HepG2 (cell line): Measurements from ENCODE around the gene RAB1B. TPM values are rescaled to one million over a fixed set of nuclear protein-coding genes. Genes with fewer than 3 reads are reported as not detected.

Experiments
- BORCS8-MEF2B ChIP-seq: sonication (generic); formaldehyde crosslinking; IDR thresholded peaks from 2 replicates; pipeline ENCODE4 v1.8.0; 2022; ENCODE audit warnings: mild to moderate bottlenecking, missing genetic modification reagents
- FOXA1 ChIP-seq, 2 experiments: fragments of 450-650 bp in 1 of 2; sonication (generic) in 1 of 2; formaldehyde crosslinking in 1 of 2; IDR thresholded peaks; 2 replicates each; pipeline versions ENCODE4 v1.4.0 to v1.6.1; 2016 to 2020; ENCODE audit warnings: missing genetic modification reagents in 1 of 2
- HDAC1 ChIP-seq: sonication (generic); formaldehyde crosslinking; IDR thresholded peaks from 2 replicates; pipeline ENCODE4 v1.5.1; 2020; ENCODE audit warnings: mild to moderate bottlenecking, missing genetic modification reagents
- HES4 ChIP-seq: sonication (generic); formaldehyde crosslinking; IDR thresholded peaks from 2 replicates; pipeline ENCODE4 v1.9.0; 2021; ENCODE audit warnings: mild to moderate bottlenecking, missing genetic modification reagents, borderline replicate concordance
- NCOA2 ChIP-seq: sonication (generic); formaldehyde crosslinking; IDR thresholded peaks from 2 replicates; pipeline ENCODE4 v1.8.0; 2022; ENCODE audit warnings: inconsistent platforms
- POLR2AphosphoS5 ChIP-seq: IDR thresholded peaks from 2 replicates; pipeline ENCODE4 v1.6.1; 2012; ENCODE audit warnings: low read depth, low read length
- RBM22 ChIP-seq: fragments of 200-400 bp; formaldehyde crosslinking; optimal IDR thresholded peaks from 2 replicates; pipeline ENCODE3; 2017; ENCODE audit warnings: mild to moderate bottlenecking, low read length, moderate library complexity
- ZNF136 ChIP-seq: sonication (generic); formaldehyde crosslinking; IDR thresholded peaks from 2 replicates; pipeline ENCODE4 v1.8.1; 2022; ENCODE audit warnings: low read depth, mild to moderate bottlenecking, moderate library complexity, missing genetic modification reagents
- polyA plus RNA-seq, 8 experiments: library from polyadenylated mRNA; depleted of rRNA in 3 of 8; stranded (reverse) in 7 of 8; unstranded in 1 of 8; fragments of >200 nt; fragmentation: Illumina TruSeq in 4 of 8; extraction: Trizol in 4 of 8; gene quantifications; 2 replicates each; pipeline versions ENCODE4 v1.2.1 to v1.2.3, GENCODE V29; 2011 to 2016; ENCODE audit warnings: low read depth in 4 of 8, missing spikeins in 1 of 8, mixed read lengths in 1 of 8; ENCODE audit not compliant: insufficient read depth in 1 of 8
- total RNA-seq, 5 experiments: library from RNA; depleted of rRNA; stranded (reverse); fragments of >200 nt; fragmentation: Illumina TruSeq; extraction: Trizol; gene quantifications; 2 replicates each; pipeline ENCODE4 v1.2.3, GENCODE V29; 2016; ENCODE audit warnings: low read depth in 1 of 5
- TF ChIP-seq, protein P1 (sequence below): sonication (generic); formaldehyde crosslinking; IDR thresholded peaks from 2 replicates; pipeline ENCODE4 v1.4.0; 2020; ENCODE audit warnings: missing genetic modification reagents, mild to moderate bottlenecking, borderline replicate concordance
- TF ChIP-seq, protein P2 (sequence below), 2 experiments: sonication (generic) in 1 of 2; formaldehyde crosslinking in 1 of 2; IDR thresholded peaks; 2 replicates each; pipeline versions ENCODE4 v1.4.0 to v1.6.1; 2018 to 2020; ENCODE audit warnings: missing genetic modification reagents in 2 of 2, borderline replicate concordance in 1 of 2, low read depth in 1 of 2, mild to moderate bottlenecking in 1 of 2, missing biosample characterization in 1 of 2
- TF ChIP-seq, protein P3 (sequence below), 2 experiments: sonication (generic) in 1 of 2; formaldehyde crosslinking in 1 of 2; IDR thresholded peaks; 2 replicates each; pipeline versions ENCODE4 v1.4.0 to v1.6.1; 2016 to 2020; ENCODE audit warnings: borderline replicate concordance in 1 of 2, low read depth in 1 of 2, mild to moderate bottlenecking in 1 of 2, missing genetic modification reagents in 1 of 2
- TF ChIP-seq, protein P4 (sequence below): sonication (generic); formaldehyde crosslinking; IDR thresholded peaks from 2 replicates; pipeline ENCODE4 v1.4.0; 2020; ENCODE audit warnings: missing genetic modification reagents, borderline replicate concordance

The RAB1B gene
- total and polyA plus RNA-seq, 2 of the 13 experiments (the other 11 are each of a cell fraction or from before 2014, with no cell fraction given), result 77.9 to 87.9 TPM

DNA sequence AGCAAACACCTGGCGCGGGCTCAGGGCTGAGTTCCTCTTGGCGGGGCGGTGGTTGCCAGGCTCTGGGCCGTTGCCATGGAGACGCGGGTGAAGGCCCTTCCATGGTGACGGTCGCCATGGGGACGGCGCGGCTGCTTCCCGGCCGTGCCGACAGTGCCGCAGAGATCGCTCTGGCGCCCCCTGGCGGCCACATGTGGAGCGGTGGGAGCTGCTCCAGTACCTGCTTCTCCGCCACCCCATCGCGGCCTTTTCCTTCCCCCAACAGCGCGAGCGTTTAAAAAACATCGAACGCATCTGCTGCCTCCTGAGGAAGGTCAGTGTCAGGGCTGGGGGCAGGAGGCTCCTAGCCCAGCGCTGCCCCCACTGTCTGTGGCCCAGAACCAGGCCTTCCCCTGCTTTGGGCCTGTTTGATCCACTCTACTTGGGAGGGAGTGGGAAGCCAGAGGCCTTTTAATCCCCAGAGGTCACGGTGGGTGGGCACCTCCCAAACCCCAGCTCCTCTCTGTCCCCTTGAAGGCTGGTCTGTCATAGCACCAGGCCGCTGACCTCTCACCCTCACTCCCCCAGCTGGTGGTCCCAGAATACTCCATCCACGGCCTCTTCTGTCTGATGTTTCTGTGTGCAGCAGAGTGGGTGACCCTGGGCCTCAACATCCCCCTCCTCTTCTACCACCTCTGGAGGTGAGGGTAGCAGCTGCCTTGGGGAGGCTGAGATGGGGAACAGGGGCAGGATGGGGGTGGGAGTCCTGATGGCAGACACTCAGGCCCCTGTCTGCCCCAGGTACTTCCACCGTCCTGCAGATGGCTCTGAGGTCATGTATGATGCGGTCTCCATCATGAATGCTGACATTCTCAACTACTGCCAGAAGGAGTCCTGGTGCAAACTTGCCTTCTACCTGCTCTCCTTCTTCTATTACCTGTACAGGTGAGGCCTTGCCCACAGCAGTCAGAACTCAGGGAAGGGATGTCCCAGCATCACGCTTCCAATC is 14.3 kb downstream of the RAB1B start (continued):
- peak; percentile 66 for TF ChIP-seq BORCS8-MEF2B (CRISPR knock-in tag)
- no peak for TF ChIP-seq HES4 (CRISPR knock-in tag)
- TF ChIP-seq, protein P1, sequence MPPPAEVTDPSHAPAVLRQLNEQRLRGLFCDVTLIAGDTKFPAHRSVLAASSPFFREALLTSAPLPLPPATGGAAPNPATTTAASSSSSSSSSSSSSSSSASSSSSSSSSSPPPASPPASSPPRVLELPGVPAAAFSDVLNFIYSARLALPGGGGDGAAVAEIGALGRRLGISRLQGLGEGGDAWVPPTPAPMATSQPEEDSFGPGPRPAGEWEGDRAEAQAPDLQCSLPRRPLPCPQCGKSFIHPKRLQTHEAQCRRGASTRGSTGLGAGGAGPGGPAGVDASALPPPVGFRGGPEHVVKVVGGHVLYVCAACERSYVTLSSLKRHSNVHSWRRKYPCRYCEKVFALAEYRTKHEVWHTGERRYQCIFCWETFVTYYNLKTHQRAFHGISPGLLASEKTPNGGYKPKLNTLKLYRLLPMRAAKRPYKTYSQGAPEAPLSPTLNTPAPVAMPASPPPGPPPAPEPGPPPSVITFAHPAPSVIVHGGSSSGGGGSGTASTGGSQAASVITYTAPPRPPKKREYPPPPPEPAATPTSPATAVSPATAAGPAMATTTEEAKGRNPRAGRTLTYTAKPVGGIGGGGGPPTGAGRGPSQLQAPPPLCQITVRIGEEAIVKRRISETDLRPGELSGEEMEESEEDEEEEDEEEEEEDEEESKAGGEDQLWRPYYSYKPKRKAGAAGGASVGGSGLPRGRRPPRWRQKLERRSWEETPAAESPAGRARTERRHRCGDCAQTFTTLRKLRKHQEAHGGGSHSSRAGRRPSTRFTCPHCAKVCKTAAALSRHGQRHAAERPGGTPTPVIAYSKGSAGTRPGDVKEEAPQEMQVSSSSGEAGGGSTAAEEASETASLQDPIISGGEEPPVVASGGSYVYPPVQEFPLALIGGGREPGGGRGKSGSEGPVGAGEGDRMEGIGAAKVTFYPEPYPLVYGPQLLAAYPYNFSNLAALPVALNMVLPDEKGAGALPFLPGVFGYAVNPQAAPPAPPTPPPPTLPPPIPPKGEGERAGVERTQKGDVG (CRISPR knock-in tag), result no peak; the same call in 1 of the 2 replicates
- TF ChIP-seq, protein P2, sequence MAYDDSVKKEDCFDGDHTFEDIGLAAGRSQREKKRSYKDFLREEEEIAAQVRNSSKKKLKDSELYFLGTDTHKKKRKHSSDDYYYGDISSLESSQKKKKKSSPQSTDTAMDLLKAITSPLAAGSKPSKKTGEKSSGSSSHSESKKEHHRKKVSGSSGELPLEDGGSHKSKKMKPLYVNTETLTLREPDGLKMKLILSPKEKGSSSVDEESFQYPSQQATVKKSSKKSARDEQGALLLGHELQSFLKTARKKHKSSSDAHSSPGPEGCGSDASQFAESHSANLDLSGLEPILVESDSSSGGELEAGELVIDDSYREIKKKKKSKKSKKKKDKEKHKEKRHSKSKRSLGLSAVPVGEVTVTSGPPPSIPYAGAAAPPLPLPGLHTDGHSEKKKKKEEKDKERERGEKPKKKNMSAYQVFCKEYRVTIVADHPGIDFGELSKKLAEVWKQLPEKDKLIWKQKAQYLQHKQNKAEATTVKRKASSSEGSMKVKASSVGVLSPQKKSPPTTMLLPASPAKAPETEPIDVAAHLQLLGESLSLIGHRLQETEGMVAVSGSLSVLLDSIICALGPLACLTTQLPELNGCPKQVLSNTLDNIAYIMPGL (CRISPR knock-in tag; IDR thresholded peaks at IDR 0.05; ENCODE audit: borderline replicate concordance in 1 of 2, low read depth in 1 of 2), result peak in 1 of 2 experiments; percentile 41; a peak in 1 of 4 replicates
- TF ChIP-seq NCOA2 (CRISPR knock-in tag), result peak; percentile 22; the same call in 1 of the 2 replicates
- TF ChIP-seq FOXA1 (IDR thresholded peaks at IDR 0.05), result no peak
- TF ChIP-seq FOXA1 (CRISPR knock-in tag; IDR thresholded peaks at IDR 0.05), result 0 out of 2 replicates have a peak, but pooled peaks have one; percentile 9
- peak; percentile 91 for TF ChIP-seq HDAC1 (CRISPR knock-in tag)
- TF ChIP-seq, protein P3, sequence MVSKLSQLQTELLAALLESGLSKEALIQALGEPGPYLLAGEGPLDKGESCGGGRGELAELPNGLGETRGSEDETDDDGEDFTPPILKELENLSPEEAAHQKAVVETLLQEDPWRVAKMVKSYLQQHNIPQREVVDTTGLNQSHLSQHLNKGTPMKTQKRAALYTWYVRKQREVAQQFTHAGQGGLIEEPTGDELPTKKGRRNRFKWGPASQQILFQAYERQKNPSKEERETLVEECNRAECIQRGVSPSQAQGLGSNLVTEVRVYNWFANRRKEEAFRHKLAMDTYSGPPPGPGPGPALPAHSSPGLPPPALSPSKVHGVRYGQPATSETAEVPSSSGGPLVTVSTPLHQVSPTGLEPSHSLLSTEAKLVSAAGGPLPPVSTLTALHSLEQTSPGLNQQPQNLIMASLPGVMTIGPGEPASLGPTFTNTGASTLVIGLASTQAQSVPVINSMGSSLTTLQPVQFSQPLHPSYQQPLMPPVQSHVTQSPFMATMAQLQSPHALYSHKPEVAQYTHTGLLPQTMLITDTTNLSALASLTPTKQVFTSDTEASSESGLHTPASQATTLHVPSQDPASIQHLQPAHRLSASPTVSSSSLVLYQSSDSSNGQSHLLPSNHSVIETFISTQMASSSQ (IDR thresholded peaks at IDR 0.05; ENCODE audit: low read depth), result no peak
- TF ChIP-seq, protein P3 (CRISPR knock-in tag; IDR thresholded peaks at IDR 0.05; ENCODE audit: borderline replicate concordance), result peak; percentile 37; the same call in 1 of the 2 replicates
- TF ChIP-seq ZNF136 (CRISPR knock-in tag), result no peak
- TF ChIP-seq RBM22, result peak; percentile 100
- TF ChIP-seq, protein P4, sequence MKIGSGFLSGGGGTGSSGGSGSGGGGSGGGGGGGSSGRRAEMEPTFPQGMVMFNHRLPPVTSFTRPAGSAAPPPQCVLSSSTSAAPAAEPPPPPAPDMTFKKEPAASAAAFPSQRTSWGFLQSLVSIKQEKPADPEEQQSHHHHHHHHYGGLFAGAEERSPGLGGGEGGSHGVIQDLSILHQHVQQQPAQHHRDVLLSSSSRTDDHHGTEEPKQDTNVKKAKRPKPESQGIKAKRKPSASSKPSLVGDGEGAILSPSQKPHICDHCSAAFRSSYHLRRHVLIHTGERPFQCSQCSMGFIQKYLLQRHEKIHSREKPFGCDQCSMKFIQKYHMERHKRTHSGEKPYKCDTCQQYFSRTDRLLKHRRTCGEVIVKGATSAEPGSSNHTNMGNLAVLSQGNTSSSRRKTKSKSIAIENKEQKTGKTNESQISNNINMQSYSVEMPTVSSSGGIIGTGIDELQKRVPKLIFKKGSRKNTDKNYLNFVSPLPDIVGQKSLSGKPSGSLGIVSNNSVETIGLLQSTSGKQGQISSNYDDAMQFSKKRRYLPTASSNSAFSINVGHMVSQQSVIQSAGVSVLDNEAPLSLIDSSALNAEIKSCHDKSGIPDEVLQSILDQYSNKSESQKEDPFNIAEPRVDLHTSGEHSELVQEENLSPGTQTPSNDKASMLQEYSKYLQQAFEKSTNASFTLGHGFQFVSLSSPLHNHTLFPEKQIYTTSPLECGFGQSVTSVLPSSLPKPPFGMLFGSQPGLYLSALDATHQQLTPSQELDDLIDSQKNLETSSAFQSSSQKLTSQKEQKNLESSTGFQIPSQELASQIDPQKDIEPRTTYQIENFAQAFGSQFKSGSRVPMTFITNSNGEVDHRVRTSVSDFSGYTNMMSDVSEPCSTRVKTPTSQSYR (CRISPR knock-in tag), result no peak
- TF ChIP-seq POLR2AphosphoS5, result peak; percentile 50
- TF ChIP-seq, all 625 proteins: peak for 145
